IMR-90 (cell line): Measurements from ENCODE around the gene BAIAP2. TPM values are rescaled to one million over a fixed set of nuclear protein-coding genes. Genes with fewer than 3 reads are reported as not detected.

ENCODE experiments used
- ATAC-seq: fragments of 200-7000 bp; cut with Tn5 transposase; 2 replicates; pipeline ENCODE4 v1.9.1; 2020; ENCODE audit warnings: low read depth, mild to moderate bottlenecking, moderate library complexity
- BruUV-seq: library from RNA; stranded (reverse); fragments of 400-500 nt; replicated peaks from 2 replicates; lab custom pipeline; 2021; lab: Mats Ljungman, UMichigan
- CTCF ChIA-PET: fragments of 300-600 bp; formaldehyde crosslinking; extraction: SDS; loops from one replicate; lab custom pipeline; 2021; ENCODE audit warnings: antibody characterized with exemption; lab: Yijun Ruan, JAX
- POLR2A ChIA-PET: fragments of 300-600 bp; sonication (Branson Sonifier 250); formaldehyde crosslinking; loops from one replicate; lab custom pipeline; 2022; ENCODE audit warnings: antibody characterized with exemption; ENCODE audit not compliant: unreplicated experiment; lab: Charles Lee
- DNase-seq: peaks from one replicate; pipeline ENCODE4 v3.0.0; 2013
- H2AFZ ChIP-seq: replicated peaks from 2 replicates; pipeline ENCODE3; 2013; ENCODE audit warnings: low read length, mild to moderate bottlenecking; ENCODE audit not compliant: poor library complexity
- H2AK5ac ChIP-seq: 2 replicates; pipeline ENCODE4 v1.6.1; 2013; ENCODE audit warnings: low read depth, low read length, inconsistent platforms
- H2AK9ac ChIP-seq: replicated peaks from 2 replicates; pipeline ENCODE3; 2013; ENCODE audit warnings: mild to moderate bottlenecking, low read depth, low read length, moderate library complexity; ENCODE audit not compliant: poor library complexity
- H2BK120ac ChIP-seq: 2 replicates; pipeline ENCODE4 v1.6.1; 2013; ENCODE audit warnings: low read depth, low read length, inconsistent platforms
- H2BK15ac ChIP-seq: 3 replicates; pipeline ENCODE4 v1.6.1; 2013; ENCODE audit warnings: low read depth, low read length, inconsistent platforms
- H2BK20ac ChIP-seq: 2 replicates; pipeline ENCODE4 v1.6.1; 2013; ENCODE audit warnings: low read depth, mild to moderate bottlenecking, inconsistent platforms, low read length, moderate library complexity
- H2BK5ac ChIP-seq: 2 replicates; pipeline ENCODE4 v1.6.1; 2013; ENCODE audit warnings: mild to moderate bottlenecking, low read depth, low read length, inconsistent platforms; ENCODE audit not compliant: poor library complexity, severe bottlenecking
- H3K14ac ChIP-seq: replicated peaks from 2 replicates; pipeline ENCODE4 v1.6.1; 2013; ENCODE audit warnings: low read depth, low read length, inconsistent platforms
- H3K18ac ChIP-seq: 2 replicates; pipeline ENCODE4 v1.6.1; 2013; ENCODE audit warnings: low read depth, low read length, control low read depth
- H3K23ac ChIP-seq: 2 replicates; pipeline ENCODE4 v1.6.1; 2013; ENCODE audit warnings: low read depth, low read length, inconsistent platforms
- H3K27ac ChIP-seq: 2 replicates; pipeline ENCODE4 v1.5.1; 2013; ENCODE audit warnings: mild to moderate bottlenecking, control low read depth, low read length; ENCODE audit not compliant: insufficient read depth
- H3K27me3 ChIP-seq: 2 replicates; pipeline ENCODE4 v1.6.1; 2013; ENCODE audit warnings: low read length; ENCODE audit not compliant: control insufficient read depth, insufficient read depth
- H3K36me3 ChIP-seq: 2 replicates; pipeline ENCODE4 v1.6.1; 2013; ENCODE audit warnings: low read length, mixed read lengths; ENCODE audit not compliant: control insufficient read depth, insufficient read depth
- H3K4ac ChIP-seq: 2 replicates; pipeline ENCODE4 v1.6.1; 2013; ENCODE audit warnings: low read depth, low read length, inconsistent platforms
- H3K4me1 ChIP-seq: 2 replicates; pipeline ENCODE4 v1.6.1; 2013; ENCODE audit warnings: low read length, mixed read lengths; ENCODE audit not compliant: control insufficient read depth, insufficient read depth
- H3K4me2 ChIP-seq: 2 replicates; pipeline ENCODE4 v1.6.1; 2013; ENCODE audit warnings: low read depth, mild to moderate bottlenecking, control low read depth, low read length, moderate library complexity
- H3K4me3 ChIP-seq: 2 replicates; pipeline ENCODE4 v1.5.1; 2013; ENCODE audit warnings: low read depth, mild to moderate bottlenecking, control low read depth, low read length, moderate library complexity; ENCODE audit not compliant: insufficient read depth
- H3K56ac ChIP-seq: 2 replicates; pipeline ENCODE4 v1.6.1; 2013; ENCODE audit warnings: low read length, inconsistent platforms; ENCODE audit not compliant: insufficient read depth; ENCODE audit errors: extremely low read depth
- H3K79me1 ChIP-seq, 2 experiments: 2 replicates each; pipeline ENCODE4 v1.6.1; 2013; ENCODE audit warnings: low read length in 2 of 2, inconsistent platforms in 1 of 2, low read depth in 1 of 2
- H3K9ac ChIP-seq: 2 replicates; pipeline ENCODE4 v1.6.1; 2013; ENCODE audit warnings: low read depth, low read length, control low read depth
- H3K9me1 ChIP-seq: 2 replicates; pipeline ENCODE4 v1.6.1; 2013; ENCODE audit warnings: low read length, inconsistent platforms; ENCODE audit not compliant: insufficient read depth
- H3K9me3 ChIP-seq: 2 replicates; pipeline ENCODE4 v1.6.1; 2013; ENCODE audit warnings: low read length; ENCODE audit not compliant: control insufficient read depth, insufficient read depth
- H4K20me1 ChIP-seq: 2 replicates; pipeline ENCODE4 v1.6.1; 2013; ENCODE audit warnings: low read length, inconsistent platforms; ENCODE audit not compliant: insufficient read depth
- H4K5ac ChIP-seq: 2 replicates; pipeline ENCODE4 v1.6.1; 2013; ENCODE audit warnings: mild to moderate bottlenecking, low read depth, low read length, control low read depth
- H4K8ac ChIP-seq, 2 experiments: 2 replicates each; pipeline ENCODE4 v1.6.1; 2013; ENCODE audit warnings: low read depth in 2 of 2, low read length in 2 of 2, control low read depth in 1 of 2, inconsistent platforms in 1 of 2
- H4K91ac ChIP-seq: 2 replicates; pipeline ENCODE4 v1.6.1; 2013; ENCODE audit warnings: low read depth, low read length, inconsistent platforms; ENCODE audit not compliant: insufficient read depth
- MXI1 ChIP-seq: IDR thresholded peaks from 2 replicates; pipeline ENCODE4 v1.6.1; 2012; ENCODE audit warnings: low read depth, mild to moderate bottlenecking, low read length, moderate library complexity, borderline replicate concordance
- NFE2L2 ChIP-seq: fragments of 150-350 bp; IDR thresholded peaks from 2 replicates; pipeline ENCODE4 v1.6.1; 2016; ENCODE audit warnings: low read depth, mild to moderate bottlenecking, low read length
- POLR2A ChIP-seq: IDR thresholded peaks from 2 replicates; pipeline ENCODE4 v1.6.1; 2012; ENCODE audit warnings: mild to moderate bottlenecking, low read depth, low read length
- WGBS, 2 experiments: methylation state at CpG; one replicate each; pipeline versions ENCODE4 v1.1.5 to v1.1.7; 2013; ENCODE audit warnings: missing lambda C conversion rate in 2 of 2; ENCODE audit not compliant: insufficient read length in 1 of 2; ENCODE audit errors: extremely low coverage in 2 of 2; 5-methylcytosine and 5-hydroxymethylcytosine counted together
- dilution Hi-C: fragments of 300-500 bp; cut with HindIII; formaldehyde crosslinking; loops from one replicate; pipeline ENCODE4 v1.14.3; 2018; ENCODE audit warnings: low sequenced_read_pairs; ENCODE audit not compliant: unreplicated experiment
- in situ Hi-C: fragments of 300-500 bp; cut with MboI; formaldehyde crosslinking; loops from 3 replicates; pipeline ENCODE4 v1.14.3; 2019; ENCODE audit warnings: low sequenced_read_pairs, inconsistent platforms, mixed read lengths
- intact Hi-C: fragments of 100-400 bp; cut with micrococcal nuclease; formaldehyde crosslinking; loops from 2 replicates; pipeline ENCODE4 v1.10.0; 2022
- polyA plus RNA-seq, 3 experiments: library from polyadenylated mRNA; depleted of rRNA; stranded (reverse); fragments of >200 nt; gene quantifications; 2 replicates each; pipeline ENCODE4 v1.2.3, GENCODE V29; 2012; ENCODE audit warnings: low replicate concordance in 1 of 3
- total RNA-seq: library from RNA; depleted of rRNA; stranded (reverse); fragments of >200 nt; gene quantifications from 2 replicates; pipeline ENCODE4 v1.2.3, GENCODE V29; 2012

BAIAP2 gene
- total and polyA plus RNA-seq, 2 of the 4 experiments (the other 2 are of a cell fraction), result 18.3 to 32.6 TPM

GRCh38 chr17:81121841-81122733 is 87.1 kb downstream of the BAIAP2 start:
- no peak for TF ChIP-seq POLR2A
- TF ChIP-seq NFE2L2, result no peak
- no peak for TF ChIP-seq MXI1
- Histone ChIP-seq H2AK9ac (peak overlapping the region; percentile 28), H2BK120ac (no peak overlapping the region), H3K56ac (no peak overlapping the region), H3K4me2 (no peak overlapping the region), H2BK15ac (no peak overlapping the region), H4K91ac (no peak overlapping the region), H3K27me3 (peaks cover 33% of the 10 kb centered on the region), H4K20me1 (no peaks in the 10 kb centered on the region), H3K4me3 (no peak overlapping the region), H2BK20ac (no peak overlapping the region), H3K18ac (no peak overlapping the region), H3K36me3 (no peaks in the 10 kb centered on the region), H3K9me1 (no peaks in the 10 kb centered on the region), H3K23ac (no peak overlapping the region), H3K79me1 (no peaks in the 10 kb centered on the region), H3K4ac (no peak overlapping the region), H3K14ac (no peak overlapping the region), H2AFZ (peak overlapping the region; percentile 6), H2BK5ac (no peak overlapping the region), H3K9ac (no peak overlapping the region), H4K8ac (no peak overlapping the region), H3K27ac (no peak overlapping the region), H3K4me1 (peaks cover 3% of the 10 kb centered on the region), H4K5ac (no peak overlapping the region), H2AK5ac (no peak overlapping the region), H3K9me3 (no peaks in the 10 kb centered on the region)
- DNase-seq (no peak), ATAC-seq (no peak)
- intact Hi-C loops (no loop called here), in situ Hi-C loops (no loop called here), dilution Hi-C loops (no loop called here)
- CTCF ChIA-PET, result no interaction called here
- POLR2A ChIA-PET, result no interaction called here
- WGBS, 2 experiments, result 28% methylated on average over 46 of the region's 109 CpGs; no CpG with 5 or more reads in 1 of the 2 experiments
- BruUV-seq, result no TSS peak
